ENCODE results near the gene UBE2E2.

DNA sequence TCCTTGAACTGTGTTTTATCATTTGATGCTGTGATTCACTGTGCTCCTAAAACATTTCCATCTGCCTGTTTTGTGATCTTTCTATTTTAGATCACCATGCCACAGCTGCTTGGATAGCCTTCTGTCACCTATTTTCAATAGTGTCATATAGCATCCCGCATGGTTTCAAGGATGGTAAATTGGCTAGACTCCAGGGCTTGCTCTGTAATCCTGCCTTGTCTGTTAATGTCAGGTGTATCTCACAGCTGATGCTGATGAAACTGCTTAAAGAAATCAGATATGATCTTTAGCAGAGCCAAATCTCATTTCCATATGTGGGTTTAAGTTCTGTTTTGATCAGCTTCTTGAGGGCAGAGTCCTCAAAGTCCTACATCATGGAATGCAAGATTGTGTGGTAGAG, 182.2 kb downstream of the UBE2E2 start:
- TF ChIP-seq, protein P1, sequence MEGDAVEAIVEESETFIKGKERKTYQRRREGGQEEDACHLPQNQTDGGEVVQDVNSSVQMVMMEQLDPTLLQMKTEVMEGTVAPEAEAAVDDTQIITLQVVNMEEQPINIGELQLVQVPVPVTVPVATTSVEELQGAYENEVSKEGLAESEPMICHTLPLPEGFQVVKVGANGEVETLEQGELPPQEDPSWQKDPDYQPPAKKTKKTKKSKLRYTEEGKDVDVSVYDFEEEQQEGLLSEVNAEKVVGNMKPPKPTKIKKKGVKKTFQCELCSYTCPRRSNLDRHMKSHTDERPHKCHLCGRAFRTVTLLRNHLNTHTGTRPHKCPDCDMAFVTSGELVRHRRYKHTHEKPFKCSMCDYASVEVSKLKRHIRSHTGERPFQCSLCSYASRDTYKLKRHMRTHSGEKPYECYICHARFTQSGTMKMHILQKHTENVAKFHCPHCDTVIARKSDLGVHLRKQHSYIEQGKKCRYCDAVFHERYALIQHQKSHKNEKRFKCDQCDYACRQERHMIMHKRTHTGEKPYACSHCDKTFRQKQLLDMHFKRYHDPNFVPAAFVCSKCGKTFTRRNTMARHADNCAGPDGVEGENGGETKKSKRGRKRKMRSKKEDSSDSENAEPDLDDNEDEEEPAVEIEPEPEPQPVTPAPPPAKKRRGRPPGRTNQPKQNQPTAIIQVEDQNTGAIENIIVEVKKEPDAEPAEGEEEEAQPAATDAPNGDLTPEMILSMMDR (IDR thresholded peaks at IDR 0.05) = no peak
- TF ChIP-seq POLR2A (IDR thresholded peaks at IDR 0.05) = no peak

Measured in esophagus squamous epithelium (tissue), 4 donors.